Panc1 (cell line): ENCODE data around the gene TBX1. TPM values are rescaled to one million over a fixed set of nuclear protein-coding genes. Genes with fewer than 3 reads are reported as not detected.

Experiments
- ATAC-seq: fragments of 200-7000 bp; cut with Tn5 transposase; 2 replicates; pipeline ENCODE4 v1.9.1; 2020; ENCODE audit warnings: mild to moderate bottlenecking, moderate library complexity
- BruUV-seq: library from RNA; stranded (reverse); fragments of 400-500 nt; replicated peaks from 2 replicates; lab custom pipeline; 2021; lab: Mats Ljungman, UMichigan
- CTCF ChIA-PET: fragments of 300-600 bp; sonication (Branson Sonifier 250); formaldehyde crosslinking; loops from one replicate; lab custom pipeline; 2022; ENCODE audit warnings: antibody characterized with exemption; lab: Charles Lee
- POLR2A ChIA-PET: fragments of 300-600 bp; sonication (Branson Sonifier 250); formaldehyde crosslinking; loops from one replicate; lab custom pipeline; 2022; ENCODE audit warnings: antibody characterized with exemption; lab: Charles Lee
- DNase-seq: peaks from one replicate; pipeline ENCODE4 v3.0.0-alpha.2; 2010; ENCODE audit warnings: low read depth, low spot score
- H3K27ac ChIP-seq: 2 replicates; pipeline ENCODE4 v1.5.1; 2011; ENCODE audit warnings: mild to moderate bottlenecking, low read length, inconsistent platforms
- H3K27me3 ChIP-seq: fragments of 200-500 bp; sonication (Bioruptor generic); 2 replicates; pipeline ENCODE4 v1.6.0; 2014; ENCODE audit warnings: low read length, inconsistent platforms; ENCODE audit not compliant: control insufficient read depth, insufficient read depth
- H3K36me3 ChIP-seq: fragments of 200-500 bp; sonication (Bioruptor generic); 2 replicates; pipeline ENCODE4 v1.5.1; 2014; ENCODE audit warnings: inconsistent platforms, mild to moderate bottlenecking, low read length, moderate library complexity; ENCODE audit not compliant: control insufficient read depth, insufficient read depth
- H3K4me1 ChIP-seq: 2 replicates; pipeline ENCODE4 v1.5.1; 2011; ENCODE audit warnings: inconsistent platforms, mild to moderate bottlenecking, low read length, moderate library complexity; ENCODE audit not compliant: control insufficient read depth, insufficient read depth
- H3K4me3 ChIP-seq, 2 experiments: 2 replicates each; pipeline ENCODE4 v1.5.1; 2011 to 2012; ENCODE audit warnings: low read depth in 2 of 2, low read length in 2 of 2, mild to moderate bottlenecking in 2 of 2, inconsistent platforms in 1 of 2, moderate library complexity in 1 of 2
- H3K9me3 ChIP-seq: fragments of 200-500 bp; sonication (Bioruptor generic); 2 replicates; pipeline ENCODE4 v1.5.1; 2014; ENCODE audit warnings: low read depth, mild to moderate bottlenecking, inconsistent platforms, low read length, moderate library complexity; ENCODE audit not compliant: control insufficient read depth, insufficient read depth
- POLR2AphosphoS5 ChIP-seq: IDR thresholded peaks from 2 replicates; pipeline ENCODE4 v1.6.1; 2012; ENCODE audit warnings: mild to moderate bottlenecking, low read depth, low read length, moderate library complexity
- REST ChIP-seq, 2 experiments: IDR thresholded peaks; 2 replicates each; pipeline ENCODE4 v1.6.1; 2011 to 2012; ENCODE audit warnings: low read depth in 2 of 2, control low read depth in 1 of 2, low read length in 1 of 2, mild to moderate bottlenecking in 1 of 2, moderate library complexity in 1 of 2; ENCODE audit not compliant: insufficient read depth in 1 of 2
- SIN3A ChIP-seq: IDR thresholded peaks from 2 replicates; pipeline ENCODE4 v1.6.1; 2012; ENCODE audit warnings: low read depth, mild to moderate bottlenecking, low read length, moderate library complexity, borderline replicate concordance; ENCODE audit not compliant: insufficient read depth
- TCF7L2 ChIP-seq: IDR thresholded peaks from 2 replicates; pipeline ENCODE4 v1.6.1; 2011; ENCODE audit warnings: mild to moderate bottlenecking, low read depth, low read length, inconsistent platforms
- in situ Hi-C: cut with HindIII; loops from 2 replicates; pipeline ENCODE4 v1.10.0; 2016; ENCODE audit warnings: low sequenced_read_pairs, low pct_unique_long_range_greater_than_20kb
- intact Hi-C: fragments of 100-400 bp; cut with micrococcal nuclease; formaldehyde crosslinking; loops from one replicate; pipeline ENCODE4 v1.10.0; 2022; ENCODE audit not compliant: unreplicated experiment
- total RNA-seq: library from RNA; stranded (reverse); gene quantifications from one replicate; pipeline ENCODE4 v1.2.1, GENCODE V29; 2021; ENCODE audit not compliant: unreplicated experiment
- TF ChIP-seq, protein P1 (sequence below): fragments of 450-650 bp; IDR thresholded peaks from 2 replicates; pipeline ENCODE4 v1.5.1; 2017; ENCODE audit warnings: mild to moderate bottlenecking

Gene TBX1
- total RNA-seq, 1 experiment from 2014 or later: 91.7 TPM

DNA sequence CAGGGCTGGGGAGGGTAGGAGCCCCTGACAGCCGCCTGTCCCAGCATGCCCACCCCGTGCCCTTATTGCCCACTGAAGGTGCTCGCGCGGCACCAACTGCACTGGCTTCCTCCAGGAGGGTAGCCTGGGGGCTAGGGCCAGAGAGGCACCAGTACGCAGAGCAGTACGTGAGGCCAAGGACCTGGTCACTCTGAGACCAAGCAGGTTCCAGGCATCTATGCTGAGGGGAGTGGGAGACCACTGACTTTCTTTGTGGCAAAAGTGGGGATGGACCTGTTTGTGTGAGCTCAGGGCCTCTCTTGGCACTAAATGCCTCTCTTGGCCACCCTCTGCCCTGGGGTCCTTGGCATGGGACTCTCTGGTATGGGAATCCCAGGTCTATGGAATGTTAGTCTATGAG is 26.4 kb upstream of the TBX1 start:
- ChIA-PET CTCF (no interaction called here), POLR2A (no interaction called here)
- intact Hi-C loops (no loop called here), in situ Hi-C loops (no loop called here)
- H3K36me3 ChIP-seq: no peaks in the 10 kb centered on the region
- no peak overlapping the region for H3K27ac ChIP-seq
- no peaks in the 10 kb centered on the region; the same call in 1 of the 2 replicates for H3K4me1 ChIP-seq
- no peak overlapping the region for H3K4me3 ChIP-seq
- BruUV-seq: no TSS peak
- H3K9me3 ChIP-seq: no peaks in the 10 kb centered on the region
- ATAC-seq (no peak), DNase-seq (no peak)
- H3K27me3 ChIP-seq: no peaks in the 10 kb centered on the region
- TF ChIP-seq TCF7L2 (no peak), REST (IDR thresholded peaks at IDR 0.05; ENCODE audit: insufficient read depth in 1 of 2, low read depth in 2 of 2, low read length in 1 of 2) (no peak), POLR2AphosphoS5 (no peak), SIN3A (no peak)
- TF ChIP-seq, protein P1, sequence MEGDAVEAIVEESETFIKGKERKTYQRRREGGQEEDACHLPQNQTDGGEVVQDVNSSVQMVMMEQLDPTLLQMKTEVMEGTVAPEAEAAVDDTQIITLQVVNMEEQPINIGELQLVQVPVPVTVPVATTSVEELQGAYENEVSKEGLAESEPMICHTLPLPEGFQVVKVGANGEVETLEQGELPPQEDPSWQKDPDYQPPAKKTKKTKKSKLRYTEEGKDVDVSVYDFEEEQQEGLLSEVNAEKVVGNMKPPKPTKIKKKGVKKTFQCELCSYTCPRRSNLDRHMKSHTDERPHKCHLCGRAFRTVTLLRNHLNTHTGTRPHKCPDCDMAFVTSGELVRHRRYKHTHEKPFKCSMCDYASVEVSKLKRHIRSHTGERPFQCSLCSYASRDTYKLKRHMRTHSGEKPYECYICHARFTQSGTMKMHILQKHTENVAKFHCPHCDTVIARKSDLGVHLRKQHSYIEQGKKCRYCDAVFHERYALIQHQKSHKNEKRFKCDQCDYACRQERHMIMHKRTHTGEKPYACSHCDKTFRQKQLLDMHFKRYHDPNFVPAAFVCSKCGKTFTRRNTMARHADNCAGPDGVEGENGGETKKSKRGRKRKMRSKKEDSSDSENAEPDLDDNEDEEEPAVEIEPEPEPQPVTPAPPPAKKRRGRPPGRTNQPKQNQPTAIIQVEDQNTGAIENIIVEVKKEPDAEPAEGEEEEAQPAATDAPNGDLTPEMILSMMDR: no peak

DNA sequence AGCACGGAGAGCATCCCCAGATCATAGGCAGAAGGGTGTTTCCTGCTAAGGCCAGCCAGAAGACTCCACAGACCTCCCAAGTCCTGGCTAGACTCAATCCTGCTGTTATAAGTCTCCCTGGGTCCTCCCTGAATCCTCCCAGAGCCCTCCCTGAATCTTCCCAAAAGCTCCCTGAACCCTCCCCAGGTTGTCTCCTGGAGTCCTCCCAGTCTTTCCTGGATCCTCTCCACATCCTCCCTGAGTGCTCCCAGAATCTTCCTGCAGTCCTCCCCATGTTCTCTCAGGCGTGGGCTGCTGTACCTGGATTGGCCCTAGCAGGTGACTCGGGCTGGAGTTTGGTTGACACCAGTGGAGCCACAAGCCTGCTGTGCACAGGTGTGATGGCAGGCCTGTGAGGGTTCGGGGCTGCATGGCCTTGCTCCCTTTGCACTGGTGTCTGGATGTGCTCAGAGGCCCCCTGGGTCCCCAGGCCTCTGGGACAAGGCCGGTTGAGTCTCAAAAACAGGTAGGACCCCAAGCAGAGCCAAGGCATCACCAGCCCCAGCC is 25.7 kb upstream of the TBX1 start:
- ChIA-PET CTCF (no interaction called here), POLR2A (no interaction called here)
- Histone ChIP-seq H3K4me1 (no peaks in the 10 kb centered on the region; the same call in 1 of the 2 replicates), H3K9me3 (no peaks in the 10 kb centered on the region), H3K36me3 (no peaks in the 10 kb centered on the region), H3K4me3 (no peak overlapping the region), H3K27ac (no peak overlapping the region), H3K27me3 (no peaks in the 10 kb centered on the region)
- no peak for ATAC-seq
- no peak for DNase-seq
- intact Hi-C loops (no loop called here), in situ Hi-C loops (no loop called here)
- no TSS peak for BruUV-seq
- TF ChIP-seq REST (IDR thresholded peaks at IDR 0.05; ENCODE audit: insufficient read depth in 1 of 2, low read depth in 2 of 2, low read length in 1 of 2) (no peak), TCF7L2 (no peak)
- TF ChIP-seq, protein P1: no peak
